GM12872 (cell line): ENCODE data around the gene C5.

Experiments used
- TF ChIP-seq, protein P1 (sequence below): IDR thresholded peaks from 3 replicates; pipeline ENCODE4 v1.5.1; 2011; ENCODE audit warnings: low read depth, mild to moderate bottlenecking, low read length, moderate library complexity; ENCODE audit not compliant: insufficient read depth

C5 gene

DNA sequence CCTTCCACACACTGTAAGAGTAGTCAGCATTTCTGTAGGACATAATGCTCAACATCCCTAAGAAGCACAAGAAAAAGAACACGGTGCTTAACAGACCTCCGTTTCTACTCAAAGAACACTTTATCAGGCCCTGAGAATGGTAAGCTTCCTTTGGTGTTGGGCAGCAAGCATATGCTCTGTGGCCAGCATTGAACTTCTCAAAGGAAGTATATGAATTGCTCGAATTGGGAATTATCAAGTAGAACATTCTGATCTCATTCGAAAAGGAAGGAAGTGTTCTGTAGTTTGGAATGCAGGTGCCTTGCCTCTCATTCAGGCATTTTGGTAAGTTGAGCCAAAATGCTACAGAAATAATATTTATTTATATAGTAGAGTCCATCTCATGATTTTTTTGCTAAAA is 61.0 kb downstream of the C5 start:
- TF ChIP-seq, protein P1, sequence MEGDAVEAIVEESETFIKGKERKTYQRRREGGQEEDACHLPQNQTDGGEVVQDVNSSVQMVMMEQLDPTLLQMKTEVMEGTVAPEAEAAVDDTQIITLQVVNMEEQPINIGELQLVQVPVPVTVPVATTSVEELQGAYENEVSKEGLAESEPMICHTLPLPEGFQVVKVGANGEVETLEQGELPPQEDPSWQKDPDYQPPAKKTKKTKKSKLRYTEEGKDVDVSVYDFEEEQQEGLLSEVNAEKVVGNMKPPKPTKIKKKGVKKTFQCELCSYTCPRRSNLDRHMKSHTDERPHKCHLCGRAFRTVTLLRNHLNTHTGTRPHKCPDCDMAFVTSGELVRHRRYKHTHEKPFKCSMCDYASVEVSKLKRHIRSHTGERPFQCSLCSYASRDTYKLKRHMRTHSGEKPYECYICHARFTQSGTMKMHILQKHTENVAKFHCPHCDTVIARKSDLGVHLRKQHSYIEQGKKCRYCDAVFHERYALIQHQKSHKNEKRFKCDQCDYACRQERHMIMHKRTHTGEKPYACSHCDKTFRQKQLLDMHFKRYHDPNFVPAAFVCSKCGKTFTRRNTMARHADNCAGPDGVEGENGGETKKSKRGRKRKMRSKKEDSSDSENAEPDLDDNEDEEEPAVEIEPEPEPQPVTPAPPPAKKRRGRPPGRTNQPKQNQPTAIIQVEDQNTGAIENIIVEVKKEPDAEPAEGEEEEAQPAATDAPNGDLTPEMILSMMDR = no peak

DNA sequence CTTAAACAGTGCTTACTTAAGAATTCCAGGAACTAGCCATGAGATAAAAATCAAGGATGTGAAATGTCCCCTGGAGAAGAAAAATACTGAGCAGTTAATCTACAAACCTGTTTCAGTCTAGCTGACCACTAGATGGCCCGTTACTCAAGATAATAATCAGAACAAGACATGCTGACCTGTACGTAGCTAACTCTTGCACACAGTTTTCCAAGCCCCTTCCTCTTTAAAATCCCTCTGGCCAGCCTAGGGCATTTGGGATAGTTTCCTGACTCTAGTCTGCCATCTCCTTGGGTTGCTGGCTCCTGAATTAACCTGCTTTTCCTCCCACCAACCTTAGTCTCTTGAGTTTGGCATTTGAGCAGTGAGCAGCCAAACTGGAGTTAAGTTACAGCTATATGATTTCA is 64.3 kb downstream of the C5 start:
- TF ChIP-seq, protein P1 = peak; percentile 71

DNA sequence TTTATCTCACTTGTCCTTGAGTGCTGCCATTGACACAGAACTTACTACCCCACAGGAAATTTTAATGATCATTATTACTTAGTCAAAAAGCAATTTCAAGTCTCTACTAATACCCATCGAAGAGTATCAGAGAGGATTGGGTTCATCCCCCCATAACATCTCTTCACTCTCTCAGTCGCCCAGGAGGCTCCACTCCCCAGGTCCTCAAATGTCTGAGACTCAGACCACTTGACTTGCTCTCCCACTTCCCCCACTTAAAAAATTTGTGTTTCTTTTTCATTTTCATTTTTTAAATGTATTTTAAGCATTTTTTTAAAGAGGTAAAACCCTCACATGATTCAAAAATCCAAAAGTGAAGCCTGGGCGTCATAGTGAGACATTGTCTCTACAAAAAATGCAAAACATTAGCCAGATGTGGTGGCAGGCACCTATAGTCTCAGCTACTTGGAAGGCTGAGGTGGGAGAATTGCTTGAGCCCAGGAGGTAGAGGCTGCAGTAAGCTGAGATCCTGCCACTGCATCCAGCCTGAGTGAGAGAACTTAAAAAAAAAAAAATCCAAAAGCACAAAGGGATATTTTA is 66.7 kb downstream of the C5 start:
- TF ChIP-seq, protein P1 = no peak

DNA sequence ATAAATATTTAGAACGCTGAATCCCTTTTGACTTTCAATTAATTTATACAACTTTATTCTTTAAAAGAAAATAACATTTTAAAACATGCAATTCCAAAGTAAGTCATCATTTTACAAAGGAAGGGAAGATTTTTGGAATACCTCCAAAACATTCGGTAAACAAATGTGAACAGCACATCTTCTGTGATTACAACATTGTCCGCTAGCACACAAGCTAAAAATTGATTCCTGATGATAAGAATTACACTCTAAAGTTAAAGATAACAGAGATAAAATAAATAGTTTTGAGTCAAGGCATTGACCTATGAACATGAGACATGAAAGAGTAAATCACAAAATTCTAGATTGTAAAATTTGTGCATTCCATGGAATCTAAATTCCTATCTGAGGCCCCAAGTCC is 67.2 kb downstream of the C5 start:
- TF ChIP-seq, protein P1 = no peak

DNA sequence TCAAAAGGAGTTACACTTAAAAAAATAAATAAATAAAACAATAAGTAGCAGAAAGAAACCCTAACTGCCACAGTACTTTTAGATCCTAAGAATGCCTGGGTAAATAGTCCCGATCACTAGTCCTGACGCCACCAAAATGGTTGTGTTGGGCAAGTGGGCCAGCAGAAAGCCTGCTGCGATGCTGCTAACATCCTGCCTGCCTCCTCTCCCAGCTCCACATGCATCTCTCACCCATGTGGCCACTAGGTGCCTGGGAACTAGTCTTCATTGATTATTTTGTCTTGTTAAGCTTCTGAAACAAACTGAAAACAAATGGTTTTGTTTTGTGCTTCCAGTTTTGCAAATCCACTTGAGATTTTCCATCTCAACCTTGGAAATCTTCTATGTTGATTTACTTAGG is 69.1 kb downstream of the C5 start:
- TF ChIP-seq, protein P1 = no peak

DNA sequence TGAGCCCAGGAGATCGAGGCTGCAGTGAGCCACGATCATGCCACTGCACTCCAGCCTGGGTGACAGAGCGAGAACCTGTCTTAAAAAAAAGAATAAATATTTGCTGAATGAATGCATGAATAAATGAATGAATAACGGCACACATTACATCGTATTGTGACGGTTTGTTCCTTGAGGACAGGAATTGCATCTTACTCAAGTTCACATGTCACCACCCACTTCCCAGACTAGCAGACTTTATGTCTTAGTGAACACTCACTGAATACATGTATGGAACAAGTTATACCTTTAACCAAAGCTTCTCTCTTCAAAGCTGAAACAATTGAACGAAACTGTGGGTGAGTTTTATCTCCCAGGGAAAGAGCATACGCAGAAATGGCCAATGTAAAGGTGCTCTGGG is 70.3 kb downstream of the C5 start:
- TF ChIP-seq, protein P1 = no peak

DNA sequence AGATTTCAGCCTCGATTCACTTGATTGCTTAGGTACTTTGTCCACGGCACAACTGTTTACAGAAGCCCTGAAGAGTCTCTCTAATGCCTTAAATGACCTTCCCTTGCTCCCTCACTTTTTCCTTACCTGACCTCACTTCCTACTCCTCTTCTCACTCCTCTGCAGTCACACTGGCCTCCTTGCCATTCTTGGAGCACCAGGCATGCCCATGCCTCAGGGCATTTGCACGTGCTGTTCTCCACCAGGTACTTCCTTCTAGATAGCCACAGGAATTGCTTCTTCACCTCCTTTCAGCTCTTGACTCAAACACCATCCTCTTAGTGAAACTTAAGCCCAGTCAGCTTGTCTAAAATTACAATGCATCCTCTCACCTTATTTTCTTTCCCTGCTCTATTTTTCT is 71.1 kb downstream of the C5 start:
- TF ChIP-seq, protein P1 = no peak
